Measurements from ENCODE around the gene SLC8B1. TPM values are rescaled to one million over a fixed set of nuclear protein-coding genes. Genes with fewer than 3 reads are reported as not detected.

SLC8B1 gene
- total and polyA plus RNA-seq, 9 of the 15 experiments (the other 6 are each of a cell fraction or from before 2014, with no cell fraction given): 0.86 to 34.1 (median 18.5) TPM

- TF ChIP-seq ZBTB9 (CRISPR knock-in tag; IDR thresholded peaks at IDR 0.05): no peak
- TF ChIP-seq NR2F6 (CRISPR knock-in tag; IDR thresholded peaks at IDR 0.05): no peak
- no peak for TF ChIP-seq RUNX1 (IDR thresholded peaks at IDR 0.05; ENCODE audit: low read depth)
- TF ChIP-seq SP1 (CRISPR knock-in tag; IDR thresholded peaks at IDR 0.05): 0 out of 2 replicates have a peak, but pooled peaks have one; percentile 39
Measured at GRCh38 chr12:113314121-113314529, 20.8 kb downstream of the SLC8B1 start (continued).

- POLR2A ChIA-PET: interaction anchor here (1.1 to 1.3 kb wide), 2 partner anchors 34 to 115 kb away, joined by 3 read pairs; no protein-coding TSS in a partner anchor
- no peak overlapping the region for H3K27ac ChIP-seq (ENCODE audit: extremely low read depth, low read depth, low read length)
- H2AFZ ChIP-seq (ENCODE audit: low read depth, low read length): no peak overlapping the region
- no TSS peak for BruUV-seq (replicated peaks)
- no peak overlapping the region for H3K9ac ChIP-seq (ENCODE audit: insufficient read depth in 1 of 2, low read depth in 2 of 2, low read length in 2 of 2)
- no peak overlapping the region for H3K4me2 ChIP-seq (ENCODE audit: insufficient read depth, low read length)
- ATAC-seq: peak; percentile 20; the same call in 2 of the 3 replicates
- no peaks in the 10 kb centered on the region for H3K79me2 ChIP-seq (ENCODE audit: control insufficient read depth, insufficient read depth, low read length)
- peaks cover 10 to 11% of the 10 kb centered on the region in 2 experiments for H3K4me1 ChIP-seq (replicated peaks in 1 of 2; ENCODE audit: control insufficient read depth in 2 of 2, insufficient read depth in 2 of 2, low read length in 2 of 2)
- H3K4me3 ChIP-seq: no peak overlapping the region
- FAIRE-seq: peak; percentile 26
- H3K27me3 ChIP-seq (ENCODE audit: control insufficient read depth in 2 of 2, insufficient read depth in 2 of 2, low read length in 2 of 2): no peaks in the 10 kb centered on the region
- intact Hi-C loops (cut with micrococcal nuclease) (no loop called here), in situ Hi-C loops (cut with MboI) (loop anchor here (5.0 to 10.0 kb wide), 2 partner anchors 122 to 604 kb away; no protein-coding TSS in a partner anchor)
- WGBS (ENCODE audit: insufficient coverage, low coverage, missing lambda C conversion rate): 100% methylated on average over 1 of the region's 1 CpG
- peak in 1 of 4 experiments; percentile 38 for DNase-seq (ENCODE audit: extremely low read depth in 1 of 4, low spot score in 3 of 4)
- no peaks in the 10 kb centered on the region; the same call in 1 of the 2 replicates for H4K20me1 ChIP-seq (replicated peaks; ENCODE audit: control insufficient read depth, insufficient read depth, low read length)
- H3K36me3 ChIP-seq (ENCODE audit: control insufficient read depth, insufficient read depth, low read length): peaks cover 75% of the 10 kb centered on the region
- peaks cover 5% of the 10 kb centered on the region for H3K9me1 ChIP-seq (ENCODE audit: control insufficient read depth, insufficient read depth, low read length)
- no peaks in the 10 kb centered on the region for H3K9me3 ChIP-seq (replicated peaks; ENCODE audit: control insufficient read depth, insufficient read depth, low read depth, low read length)
- CTCF ChIA-PET (ENCODE audit: low intra/inter-chr PET ratio): no interaction called here
- TF ChIP-seq REST (IDR thresholded peaks at IDR 0.05; ENCODE audit: borderline replicate concordance): peak; percentile 64
- no peak for TF ChIP-seq REST (CRISPR knock-in tag; IDR thresholded peaks at IDR 0.05; ENCODE audit: low read depth)
- TF ChIP-seq ZNF75A (CRISPR knock-in tag; IDR thresholded peaks at IDR 0.05): no peak
- peak in 1 of 2 experiments; percentile 81; a peak in 2 of 4 replicates for TF ChIP-seq ZMIZ1 (IDR thresholded peaks at IDR 0.05; ENCODE audit: low read depth in 2 of 2, low read length in 2 of 2)
Measured at GRCh38 chr12:113310489-113310888, 24.4 kb downstream of the SLC8B1 start.

Data from K562 (cell line).